Panc1 (cell line): Measurements from ENCODE around the gene ZNF547.

Source experiments
- POLR2AphosphoS5 ChIP-seq: IDR thresholded peaks from 2 replicates; pipeline ENCODE4 v1.6.1; 2012; ENCODE audit warnings: mild to moderate bottlenecking, low read depth, low read length, moderate library complexity
- SIN3A ChIP-seq: IDR thresholded peaks from 2 replicates; pipeline ENCODE4 v1.6.1; 2012; ENCODE audit warnings: low read depth, mild to moderate bottlenecking, low read length, moderate library complexity, borderline replicate concordance; ENCODE audit not compliant: insufficient read depth
- TCF7L2 ChIP-seq: IDR thresholded peaks from 2 replicates; pipeline ENCODE4 v1.6.1; 2011; ENCODE audit warnings: mild to moderate bottlenecking, low read depth, low read length, inconsistent platforms
- TF ChIP-seq, protein P1 (sequence below), 2 experiments: IDR thresholded peaks; 2 replicates each; pipeline ENCODE4 v1.6.1; 2011 to 2012; ENCODE audit warnings: low read depth in 2 of 2, control low read depth in 1 of 2, low read length in 1 of 2, mild to moderate bottlenecking in 1 of 2, moderate library complexity in 1 of 2; ENCODE audit not compliant: insufficient read depth in 1 of 2
- TF ChIP-seq, protein P2 (sequence below): fragments of 450-650 bp; IDR thresholded peaks from 2 replicates; pipeline ENCODE4 v1.5.1; 2017; ENCODE audit warnings: mild to moderate bottlenecking

DNA sequence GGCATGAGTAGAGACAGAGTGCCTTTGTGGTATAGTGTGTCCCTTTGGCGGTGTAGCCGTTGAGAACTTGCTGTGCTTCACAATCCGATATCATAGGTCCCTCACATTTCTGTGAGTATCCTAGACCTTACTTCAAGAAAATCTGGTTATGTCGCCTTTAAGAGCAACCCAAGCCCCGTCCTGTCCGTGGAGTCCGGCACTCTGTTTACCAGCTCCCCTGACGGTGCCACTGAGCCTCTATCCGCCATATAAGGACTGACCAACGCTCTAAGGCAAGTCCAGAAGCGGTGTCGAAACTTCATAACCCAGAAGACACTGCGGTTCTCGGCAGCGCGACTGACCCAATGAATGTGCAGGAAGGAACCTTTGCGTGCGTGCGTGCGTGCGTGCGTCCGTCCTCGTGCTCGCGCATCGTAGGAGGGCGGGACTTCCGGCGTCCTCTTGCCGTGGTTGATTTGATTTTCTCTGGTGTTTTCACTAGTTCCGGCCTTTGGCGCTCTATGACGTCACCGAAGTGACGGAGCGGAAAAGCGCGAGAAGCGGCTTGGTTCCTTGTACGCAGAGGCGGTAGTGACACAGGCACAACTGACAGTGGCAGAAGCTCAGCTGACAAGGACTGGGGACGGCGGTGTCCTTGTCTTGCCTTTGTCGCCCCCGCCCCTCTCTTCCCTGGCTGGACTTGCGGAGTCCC is at the start of gene ZNF547, which contains the start of gene TRAPPC2B:
- TF ChIP-seq, protein P1, sequence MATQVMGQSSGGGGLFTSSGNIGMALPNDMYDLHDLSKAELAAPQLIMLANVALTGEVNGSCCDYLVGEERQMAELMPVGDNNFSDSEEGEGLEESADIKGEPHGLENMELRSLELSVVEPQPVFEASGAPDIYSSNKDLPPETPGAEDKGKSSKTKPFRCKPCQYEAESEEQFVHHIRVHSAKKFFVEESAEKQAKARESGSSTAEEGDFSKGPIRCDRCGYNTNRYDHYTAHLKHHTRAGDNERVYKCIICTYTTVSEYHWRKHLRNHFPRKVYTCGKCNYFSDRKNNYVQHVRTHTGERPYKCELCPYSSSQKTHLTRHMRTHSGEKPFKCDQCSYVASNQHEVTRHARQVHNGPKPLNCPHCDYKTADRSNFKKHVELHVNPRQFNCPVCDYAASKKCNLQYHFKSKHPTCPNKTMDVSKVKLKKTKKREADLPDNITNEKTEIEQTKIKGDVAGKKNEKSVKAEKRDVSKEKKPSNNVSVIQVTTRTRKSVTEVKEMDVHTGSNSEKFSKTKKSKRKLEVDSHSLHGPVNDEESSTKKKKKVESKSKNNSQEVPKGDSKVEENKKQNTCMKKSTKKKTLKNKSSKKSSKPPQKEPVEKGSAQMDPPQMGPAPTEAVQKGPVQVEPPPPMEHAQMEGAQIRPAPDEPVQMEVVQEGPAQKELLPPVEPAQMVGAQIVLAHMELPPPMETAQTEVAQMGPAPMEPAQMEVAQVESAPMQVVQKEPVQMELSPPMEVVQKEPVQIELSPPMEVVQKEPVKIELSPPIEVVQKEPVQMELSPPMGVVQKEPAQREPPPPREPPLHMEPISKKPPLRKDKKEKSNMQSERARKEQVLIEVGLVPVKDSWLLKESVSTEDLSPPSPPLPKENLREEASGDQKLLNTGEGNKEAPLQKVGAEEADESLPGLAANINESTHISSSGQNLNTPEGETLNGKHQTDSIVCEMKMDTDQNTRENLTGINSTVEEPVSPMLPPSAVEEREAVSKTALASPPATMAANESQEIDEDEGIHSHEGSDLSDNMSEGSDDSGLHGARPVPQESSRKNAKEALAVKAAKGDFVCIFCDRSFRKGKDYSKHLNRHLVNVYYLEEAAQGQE (IDR thresholded peaks at IDR 0.05; ENCODE audit: insufficient read depth in 1 of 2, low read depth in 2 of 2, low read length in 1 of 2), result no peak
- TF ChIP-seq, protein P2, sequence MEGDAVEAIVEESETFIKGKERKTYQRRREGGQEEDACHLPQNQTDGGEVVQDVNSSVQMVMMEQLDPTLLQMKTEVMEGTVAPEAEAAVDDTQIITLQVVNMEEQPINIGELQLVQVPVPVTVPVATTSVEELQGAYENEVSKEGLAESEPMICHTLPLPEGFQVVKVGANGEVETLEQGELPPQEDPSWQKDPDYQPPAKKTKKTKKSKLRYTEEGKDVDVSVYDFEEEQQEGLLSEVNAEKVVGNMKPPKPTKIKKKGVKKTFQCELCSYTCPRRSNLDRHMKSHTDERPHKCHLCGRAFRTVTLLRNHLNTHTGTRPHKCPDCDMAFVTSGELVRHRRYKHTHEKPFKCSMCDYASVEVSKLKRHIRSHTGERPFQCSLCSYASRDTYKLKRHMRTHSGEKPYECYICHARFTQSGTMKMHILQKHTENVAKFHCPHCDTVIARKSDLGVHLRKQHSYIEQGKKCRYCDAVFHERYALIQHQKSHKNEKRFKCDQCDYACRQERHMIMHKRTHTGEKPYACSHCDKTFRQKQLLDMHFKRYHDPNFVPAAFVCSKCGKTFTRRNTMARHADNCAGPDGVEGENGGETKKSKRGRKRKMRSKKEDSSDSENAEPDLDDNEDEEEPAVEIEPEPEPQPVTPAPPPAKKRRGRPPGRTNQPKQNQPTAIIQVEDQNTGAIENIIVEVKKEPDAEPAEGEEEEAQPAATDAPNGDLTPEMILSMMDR, result no peak
- TF ChIP-seq POLR2AphosphoS5, result peak; percentile 57; the same call in 1 of the 2 replicates
- TF ChIP-seq TCF7L2, result no peak
- TF ChIP-seq SIN3A, result no peak; the same call in 1 of the 2 replicates
